GM23248 (cell line): ENCODE data around the gene DRG1.

ENCODE experiments used
- EZH2 ChIP-seq: fragments of 200-600 bp; sonication (generic); IDR thresholded peaks from 2 replicates; pipeline ENCODE4 v1.6.1; 2018; ENCODE audit warnings: antibody characterized with exemption, mild to moderate bottlenecking; ENCODE audit not compliant: insufficient read depth, poor library complexity, severe bottlenecking
- EZH2phosphoT487 ChIP-seq: fragments of 200-600 bp; sonication (generic); IDR thresholded peaks from 2 replicates; pipeline ENCODE4 v1.6.1; 2018; ENCODE audit warnings: antibody characterized with exemption, moderate library complexity, mild to moderate bottlenecking, low read depth; ENCODE audit not compliant: insufficient read depth

GRCh38 chr22:31443516-31443915 lies 44.1 kb downstream of the DRG1 start:
- no peak for TF ChIP-seq EZH2phosphoT487
- TF ChIP-seq EZH2: no peak
